GM19455 (cell line): ENCODE data around the gene UNC5A.
A peak's percentile ranks its signal among the peaks of the same experiment; 100 is the strongest.

Experiments used
- ATAC-seq: cut with Tn5 transposase; IDR thresholded peaks from one replicate; pipeline ENCODE4 v1.9.1; 2021; ENCODE audit not compliant: unreplicated experiment

Gene UNC5A

GRCh38 chr5:176799488-176799887 lies 10.9 kb upstream of the UNC5A start:
- no peak for ATAC-seq

GRCh38 chr5:176800024-176800423 lies 10.3 kb upstream of the UNC5A start:
- ATAC-seq: no peak

- no peak for ATAC-seq
Measured at GRCh38 chr5:176802116-176802784, 8.1 kb upstream of the UNC5A start.

GRCh38 chr5:176803068-176803942 lies 7.1 kb upstream of the UNC5A start:
- no peak for ATAC-seq

GRCh38 chr5:176803943-176804498 lies 6.3 kb upstream of the UNC5A start:
- ATAC-seq: no peak

GRCh38 chr5:176806137-176806536 lies 4.2 kb upstream of the UNC5A start:
- no peak for ATAC-seq

- no peak for ATAC-seq
Measured at GRCh38 chr5:176809544-176810080, 747 bp upstream of the UNC5A start.

GRCh38 chr5:176810687-176811501 lies 535 bp downstream of the UNC5A start:
- ATAC-seq: no peak

GRCh38 chr5:176812269-176813259 lies 2.2 kb downstream of the UNC5A start:
- no peak for ATAC-seq

GRCh38 chr5:176813587-176814312 lies 3.4 kb downstream of the UNC5A start:
- ATAC-seq: no peak

- no peak for ATAC-seq
Measured at GRCh38 chr5:176814313-176814685, 3.9 kb downstream of the UNC5A start.

- ATAC-seq: no peak
Measured at GRCh38 chr5:176814836-176815438, 4.6 kb downstream of the UNC5A start.

- ATAC-seq: no peak
Measured at GRCh38 chr5:176816043-176816745, 5.8 kb downstream of the UNC5A start.

GRCh38 chr5:176816791-176817347 lies 6.5 kb downstream of the UNC5A start:
- no peak for ATAC-seq

GRCh38 chr5:176817369-176817840 lies 7.0 kb downstream of the UNC5A start:
- no peak for ATAC-seq

- ATAC-seq: no peak
Measured at GRCh38 chr5:176817841-176818377, 7.5 kb downstream of the UNC5A start.

GRCh38 chr5:176818391-176819098 lies 8.2 kb downstream of the UNC5A start:
- ATAC-seq: peak; percentile 56
